Measurements from ENCODE around the gene MAS1.

Gene MAS1

DNA sequence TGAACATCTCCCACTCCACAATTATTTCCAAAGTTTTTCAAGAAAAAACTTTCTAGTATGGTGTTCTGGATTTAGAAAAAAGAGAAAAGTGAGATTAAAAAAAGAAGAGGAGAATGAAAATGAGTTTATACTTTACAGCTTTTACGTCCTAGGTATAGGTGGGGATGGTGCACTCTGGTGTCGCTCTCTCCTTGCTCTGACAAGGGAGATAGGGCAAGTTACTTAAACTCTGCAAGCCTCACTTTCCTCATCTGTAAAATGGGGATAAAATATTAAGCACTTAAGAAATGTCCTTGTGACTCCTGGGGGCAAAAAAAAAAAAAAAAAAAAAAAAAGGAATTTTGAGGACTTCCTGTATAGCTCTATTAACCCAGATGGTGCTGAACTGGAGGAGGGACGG, 4.5 kb upstream of the MAS1 start:
- no peak for ATAC-seq

DNA sequence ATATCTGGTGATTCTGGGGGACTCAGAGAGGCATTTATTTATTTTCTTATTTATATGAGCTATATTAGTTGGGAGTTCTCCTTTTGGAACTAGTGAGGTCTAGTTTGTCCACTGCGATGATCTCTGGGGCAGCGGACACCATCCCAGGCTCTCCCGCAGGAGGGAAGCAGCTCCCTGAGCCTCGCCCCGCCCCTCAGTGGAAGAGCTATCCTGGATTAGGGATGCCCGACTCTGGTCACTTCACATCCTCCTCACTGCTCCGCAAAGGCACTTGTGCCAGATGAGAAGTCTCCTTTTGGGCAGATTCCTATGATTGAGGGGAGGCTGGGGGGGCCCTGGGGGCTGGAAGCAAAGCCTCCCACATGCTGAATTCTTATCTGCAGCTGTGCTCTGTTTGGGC, 3.6 kb upstream of the MAS1 start:
- peak; percentile 61; the same call in 2 of the 3 replicates for ATAC-seq
- TF ChIP-seq TSHZ2 (CRISPR knock-in tag; IDR thresholded peaks at IDR 0.05) (no peak), ZNF565 (CRISPR knock-in tag; conservative IDR thresholded peaks at IDR 0.05; ENCODE audit: low read depth) (no peak), ZC3H10 (CRISPR knock-in tag; IDR thresholded peaks at IDR 0.05) (no peak), CSDC2 (CRISPR knock-in tag; IDR thresholded peaks at IDR 0.05) (no peak), RARB (CRISPR knock-in tag; IDR thresholded peaks at IDR 0.05) (no peak), SNAI2 (CRISPR knock-in tag; IDR thresholded peaks at IDR 0.05) (no peak), ZNF8 (CRISPR knock-in tag; IDR thresholded peaks at IDR 0.05) (no peak), PPARA (CRISPR knock-in tag; IDR thresholded peaks at IDR 0.05; ENCODE audit: borderline replicate concordance) (no peak), ARNTL (CRISPR knock-in tag; IDR thresholded peaks at IDR 0.05; ENCODE audit: borderline replicate concordance, low read depth) (no peak), ZNF70 (CRISPR knock-in tag; IDR thresholded peaks at IDR 0.05) (no peak), ZFP3 (CRISPR knock-in tag; IDR thresholded peaks at IDR 0.05) (no peak), ESRRG (CRISPR knock-in tag; IDR thresholded peaks at IDR 0.05) (no peak), TOX (CRISPR knock-in tag; IDR thresholded peaks at IDR 0.05; ENCODE audit: borderline replicate concordance) (no peak)
- TF ChIP-seq, protein P1, sequence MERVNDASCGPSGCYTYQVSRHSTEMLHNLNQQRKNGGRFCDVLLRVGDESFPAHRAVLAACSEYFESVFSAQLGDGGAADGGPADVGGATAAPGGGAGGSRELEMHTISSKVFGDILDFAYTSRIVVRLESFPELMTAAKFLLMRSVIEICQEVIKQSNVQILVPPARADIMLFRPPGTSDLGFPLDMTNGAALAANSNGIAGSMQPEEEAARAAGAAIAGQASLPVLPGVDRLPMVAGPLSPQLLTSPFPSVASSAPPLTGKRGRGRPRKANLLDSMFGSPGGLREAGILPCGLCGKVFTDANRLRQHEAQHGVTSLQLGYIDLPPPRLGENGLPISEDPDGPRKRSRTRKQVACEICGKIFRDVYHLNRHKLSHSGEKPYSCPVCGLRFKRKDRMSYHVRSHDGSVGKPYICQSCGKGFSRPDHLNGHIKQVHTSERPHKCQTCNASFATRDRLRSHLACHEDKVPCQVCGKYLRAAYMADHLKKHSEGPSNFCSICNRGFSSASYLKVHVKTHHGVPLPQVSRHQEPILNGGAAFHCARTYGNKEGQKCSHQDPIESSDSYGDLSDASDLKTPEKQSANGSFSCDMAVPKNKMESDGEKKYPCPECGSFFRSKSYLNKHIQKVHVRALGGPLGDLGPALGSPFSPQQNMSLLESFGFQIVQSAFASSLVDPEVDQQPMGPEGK (CRISPR knock-in tag; IDR thresholded peaks at IDR 0.05; ENCODE audit: borderline replicate concordance), result no peak
- TF ChIP-seq, protein P2, sequence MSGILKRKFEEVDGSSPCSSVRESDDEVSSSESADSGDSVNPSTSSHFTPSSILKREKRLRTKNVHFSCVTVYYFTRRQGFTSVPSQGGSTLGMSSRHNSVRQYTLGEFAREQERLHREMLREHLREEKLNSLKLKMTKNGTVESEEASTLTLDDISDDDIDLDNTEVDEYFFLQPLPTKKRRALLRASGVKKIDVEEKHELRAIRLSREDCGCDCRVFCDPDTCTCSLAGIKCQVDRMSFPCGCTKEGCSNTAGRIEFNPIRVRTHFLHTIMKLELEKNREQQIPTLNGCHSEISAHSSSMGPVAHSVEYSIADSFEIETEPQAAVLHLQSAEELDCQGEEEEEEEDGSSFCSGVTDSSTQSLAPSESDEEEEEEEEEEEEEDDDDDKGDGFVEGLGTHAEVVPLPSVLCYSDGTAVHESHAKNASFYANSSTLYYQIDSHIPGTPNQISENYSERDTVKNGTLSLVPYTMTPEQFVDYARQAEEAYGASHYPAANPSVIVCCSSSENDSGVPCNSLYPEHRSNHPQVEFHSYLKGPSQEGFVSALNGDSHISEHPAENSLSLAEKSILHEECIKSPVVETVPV (CRISPR knock-in tag; IDR thresholded peaks at IDR 0.05), result no peak
- TF ChIP-seq, protein P3, sequence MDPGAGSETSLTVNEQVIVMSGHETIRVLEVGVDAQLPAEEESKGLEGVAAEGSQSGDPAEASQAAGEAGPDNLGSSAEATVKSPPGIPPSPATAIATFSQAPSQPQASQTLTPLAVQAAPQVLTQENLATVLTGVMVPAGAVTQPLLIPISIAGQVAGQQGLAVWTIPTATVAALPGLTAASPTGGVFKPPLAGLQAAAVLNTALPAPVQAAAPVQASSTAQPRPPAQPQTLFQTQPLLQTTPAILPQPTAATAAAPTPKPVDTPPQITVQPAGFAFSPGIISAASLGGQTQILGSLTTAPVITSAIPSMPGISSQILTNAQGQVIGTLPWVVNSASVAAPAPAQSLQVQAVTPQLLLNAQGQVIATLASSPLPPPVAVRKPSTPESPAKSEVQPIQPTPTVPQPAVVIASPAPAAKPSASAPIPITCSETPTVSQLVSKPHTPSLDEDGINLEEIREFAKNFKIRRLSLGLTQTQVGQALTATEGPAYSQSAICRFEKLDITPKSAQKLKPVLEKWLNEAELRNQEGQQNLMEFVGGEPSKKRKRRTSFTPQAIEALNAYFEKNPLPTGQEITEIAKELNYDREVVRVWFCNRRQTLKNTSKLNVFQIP (CRISPR knock-in tag; IDR thresholded peaks at IDR 0.05; ENCODE audit: borderline replicate concordance, low read depth), result no peak

More for the DNA sequence above, 4.5 kb upstream of the MAS1 start:
- TF ChIP-seq RARB (CRISPR knock-in tag; IDR thresholded peaks at IDR 0.05) (no peak), CSDC2 (CRISPR knock-in tag; IDR thresholded peaks at IDR 0.05) (no peak), ESRRG (CRISPR knock-in tag; IDR thresholded peaks at IDR 0.05) (no peak), ARNTL (CRISPR knock-in tag; IDR thresholded peaks at IDR 0.05; ENCODE audit: borderline replicate concordance, low read depth) (no peak), ZNF8 (CRISPR knock-in tag; IDR thresholded peaks at IDR 0.05) (no peak), TSHZ2 (CRISPR knock-in tag; IDR thresholded peaks at IDR 0.05) (no peak), PPARA (CRISPR knock-in tag; IDR thresholded peaks at IDR 0.05; ENCODE audit: borderline replicate concordance) (no peak), CREB5 (CRISPR knock-in tag; IDR thresholded peaks at IDR 0.05; ENCODE audit: low read depth) (no peak), ZFP30 (CRISPR knock-in tag; IDR thresholded peaks at IDR 0.05) (no peak), OSR1 (CRISPR knock-in tag; IDR thresholded peaks at IDR 0.05) (no peak), ISL1 (CRISPR knock-in tag; IDR thresholded peaks at IDR 0.05) (no peak), ZFP3 (CRISPR knock-in tag; IDR thresholded peaks at IDR 0.05) (no peak), TCF4 (CRISPR knock-in tag; IDR thresholded peaks at IDR 0.05; ENCODE audit: borderline replicate concordance) (no peak)
- TF ChIP-seq, protein P2 (CRISPR knock-in tag; IDR thresholded peaks at IDR 0.05), result no peak
